ENCODE results near the gene RASL11B. TPM values are rescaled to one million over a fixed set of nuclear protein-coding genes. Genes with fewer than 3 reads are reported as not detected.

Gene RASL11B
- total and polyA plus RNA-seq, 2 donors (not counting 3 experiments of a cell fraction or from before 2014, with no cell fraction given) = 0.83 TPM; not detected in 1

- Histone ChIP-seq H3K27me3 (ENCODE audit: control insufficient read depth in 2 of 2, insufficient read depth in 2 of 2, low read length in 2 of 2) (no peaks in the 10 kb centered on the region), H2AFZ (ENCODE audit: low read depth, low read length) (no peak overlapping the region), H4K20me1 (replicated peaks; ENCODE audit: control insufficient read depth, extremely low read depth, insufficient read depth, low read length) (no peaks in the 10 kb centered on the region), H3K79me2 (ENCODE audit: control insufficient read depth, insufficient read depth, low read length) (no peaks in the 10 kb centered on the region), H3K9me3 (replicated peaks; ENCODE audit: control insufficient read depth, insufficient read depth, low read length) (no peaks in the 10 kb centered on the region), H3K36me3 (ENCODE audit: control insufficient read depth in 2 of 2, extremely low read depth in 1 of 2, insufficient read depth in 2 of 2, low read length in 2 of 2) (no peaks in the 10 kb centered on the region), H3K9ac (replicated peaks; ENCODE audit: extremely low read depth, insufficient read depth, low read length) (no peak overlapping the region), H3K9me1 (replicated peaks; ENCODE audit: control insufficient read depth, extremely low read depth, insufficient read depth, low read length) (no peaks in the 10 kb centered on the region), H3K4me3 (replicated peaks in 1 of 3; ENCODE audit: insufficient read depth in 1 of 3, low read depth in 1 of 3, low read length in 3 of 3) (no peak overlapping the region), H3K27ac (ENCODE audit: insufficient read depth, low read depth, low read length) (no peak overlapping the region), H3K4me1 (ENCODE audit: control insufficient read depth, extremely low read depth, insufficient read depth, low read length) (no peaks in the 10 kb centered on the region), H3K4me2 (ENCODE audit: insufficient read depth, low read length) (no peak overlapping the region)
- dilution Hi-C loops (cut with MboI; ENCODE audit: extremely low pct_ligation_motif_present, low sequenced_read_pairs) (no loop called here), intact Hi-C loops (cut with micrococcal nuclease) (no loop called here)
- CTCF ChIA-PET = interaction anchor here (1.5 kb wide), 1 partner anchor 11 kb away, joined by 3 read pairs; no protein-coding TSS in a partner anchor
- no peak for DNase-seq (ENCODE audit: low read depth, low spot score)
- TF ChIP-seq EZH2 (IDR thresholded peaks at IDR 0.05; ENCODE audit: borderline replicate concordance, low read depth, low read length, severe bottlenecking) (no peak), POLR2A (IDR thresholded peaks at IDR 0.05; ENCODE audit: low read depth, low read length) (no peak), MAX (IDR thresholded peaks at IDR 0.05; ENCODE audit: insufficient read depth, insufficient read length) (no peak), GATA2 (IDR thresholded peaks at IDR 0.05; ENCODE audit: insufficient read depth, insufficient read length, low read depth, low read length) (no peak), CTCF (IDR thresholded peaks at IDR 0.05; ENCODE audit: extremely low read depth in 1 of 2, insufficient read depth in 1 of 2, low read depth in 1 of 2, low read length in 2 of 2) (no peak), POLR2AphosphoS5 (IDR thresholded peaks at IDR 0.05; ENCODE audit: insufficient read depth, low read depth, low read length) (no peak), FOS (IDR thresholded peaks at IDR 0.05; ENCODE audit: borderline replicate concordance, insufficient read depth, low read length) (no peak), MYC (IDR thresholded peaks at IDR 0.05; ENCODE audit: low read depth, low read length) (no peak), JUN (IDR thresholded peaks at IDR 0.05; ENCODE audit: borderline replicate concordance, insufficient read depth, insufficient read length, low read depth) (no peak)
- no TSS peak for BruUV-seq (replicated peaks)
- POLR2A ChIA-PET = no interaction called here
- FAIRE-seq = no peak
Measured at GRCh38 chr4:52892880-52893279, 30.8 kb downstream of the RASL11B start.
